Measurements from ENCODE around the gene ALDH2.
"Not testable (repeated sequence)": the region's sequence is repeated elsewhere in the genome, so short reads cannot be mapped to it uniquely, and the experiment has no call there.

The ALDH2 gene

GRCh38 chr12:111791507-111791906, 24.8 kb downstream of the ALDH2 start:
- no peak for DNase-seq

- DNase-seq, result no peak
Observed at GRCh38 chr12:111792155-111792855, 25.6 kb downstream of the ALDH2 start.

GRCh38 chr12:111792856-111793235, 26.1 kb downstream of the ALDH2 start:
- DNase-seq, result no peak

- no peak for DNase-seq
Observed at GRCh38 chr12:111798182-111798581, 31.4 kb downstream of the ALDH2 start.

- DNase-seq, result no peak
Observed at GRCh38 chr12:111799758-111800157, 33.0 kb downstream of the ALDH2 start.

- no peak for DNase-seq
Observed at GRCh38 chr12:111803038-111803626, 36.4 kb downstream of the ALDH2 start.

GRCh38 chr12:111803851-111804250, 37.1 kb downstream of the ALDH2 start:
- no peak for DNase-seq

GRCh38 chr12:111806304-111806703, 39.6 kb downstream of the ALDH2 start:
- DNase-seq, result no peak

- DNase-seq, result no peak
Observed at GRCh38 chr12:111807232-111807631, 40.5 kb downstream of the ALDH2 start.

- DNase-seq, result peak; percentile 75 to 92 (median 92)
Observed at GRCh38 chr12:111812881-111813741, 46.4 kb downstream of the ALDH2 start.

GRCh38 chr12:111816065-111816615, 49.4 kb downstream of the ALDH2 start:
- no peak for DNase-seq

- DNase-seq, result peak in 2 of 3 experiments; percentile 48 to 69
Observed at GRCh38 chr12:111816898-111817297, 50.2 kb downstream of the ALDH2 start.

GRCh38 chr12:111818340-111818739, 51.6 kb downstream of the ALDH2 start:
- no peak for DNase-seq

GRCh38 chr12:111819191-111820158, 52.7 kb downstream of the ALDH2 start:
- DNase-seq, result peak; percentile 60 to 94 (median 76)

- not testable (repeated sequence) for DNase-seq
Observed at GRCh38 chr12:111820828-111821227, 54.1 kb downstream of the ALDH2 start.

GRCh38 chr12:111822886-111823285, 56.2 kb downstream of the ALDH2 start:
- no peak for DNase-seq

GRCh38 chr12:111823891-111824290, 57.2 kb downstream of the ALDH2 start:
- no peak for DNase-seq

GRCh38 chr12:111824312-111824711, 57.6 kb downstream of the ALDH2 start:
- not testable (repeated sequence) for DNase-seq

GRCh38 chr12:111825509-111825908, 58.8 kb downstream of the ALDH2 start:
- no peak for DNase-seq

- no peak for DNase-seq
Observed at GRCh38 chr12:111826316-111826715, 59.6 kb downstream of the ALDH2 start.

GRCh38 chr12:111826992-111827391, 60.3 kb downstream of the ALDH2 start:
- DNase-seq, result no peak

- no peak for DNase-seq
Observed at GRCh38 chr12:111827907-111828306, 61.2 kb downstream of the ALDH2 start.
